ENCODE data around the gene DCXR. TPM values are rescaled to one million over a fixed set of nuclear protein-coding genes. Genes with fewer than 3 reads are reported as not detected.

The DCXR gene
- total RNA-seq, 6 experiments from 2014 or later, result 73.4 to 100 (median 84.8) TPM

DNA sequence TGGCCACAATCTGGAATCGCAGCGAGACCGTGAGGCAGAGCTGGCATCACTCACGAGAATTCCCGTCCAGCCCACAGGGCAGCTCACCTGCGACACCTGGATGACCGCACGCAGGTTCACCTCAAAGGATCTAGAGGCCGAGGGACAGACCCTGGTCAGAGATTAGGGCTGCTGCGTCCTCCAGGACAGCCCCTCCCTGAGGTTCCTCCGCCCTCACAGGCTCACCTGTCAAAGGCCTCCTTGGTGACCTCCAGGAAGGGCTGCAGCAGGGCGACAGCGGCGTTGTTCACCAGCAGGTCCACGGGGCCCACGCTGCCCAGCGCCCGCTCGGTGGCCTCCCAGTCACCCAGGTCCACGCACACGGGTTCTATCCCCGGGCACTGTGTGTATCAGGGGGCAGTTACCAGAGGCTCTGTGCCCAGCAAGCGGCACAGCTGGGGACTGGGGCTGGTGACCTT is 834 bp downstream of the DCXR start:
- H3K36me3 Mint-ChIP-seq (ENCODE audit: low read depth), result peaks cover 6% of the 10 kb centered on the region; the same call in 1 of the 2 replicates
- H3K27ac Mint-ChIP-seq, result no peak overlapping the region
- TF ChIP-seq, protein P1, sequence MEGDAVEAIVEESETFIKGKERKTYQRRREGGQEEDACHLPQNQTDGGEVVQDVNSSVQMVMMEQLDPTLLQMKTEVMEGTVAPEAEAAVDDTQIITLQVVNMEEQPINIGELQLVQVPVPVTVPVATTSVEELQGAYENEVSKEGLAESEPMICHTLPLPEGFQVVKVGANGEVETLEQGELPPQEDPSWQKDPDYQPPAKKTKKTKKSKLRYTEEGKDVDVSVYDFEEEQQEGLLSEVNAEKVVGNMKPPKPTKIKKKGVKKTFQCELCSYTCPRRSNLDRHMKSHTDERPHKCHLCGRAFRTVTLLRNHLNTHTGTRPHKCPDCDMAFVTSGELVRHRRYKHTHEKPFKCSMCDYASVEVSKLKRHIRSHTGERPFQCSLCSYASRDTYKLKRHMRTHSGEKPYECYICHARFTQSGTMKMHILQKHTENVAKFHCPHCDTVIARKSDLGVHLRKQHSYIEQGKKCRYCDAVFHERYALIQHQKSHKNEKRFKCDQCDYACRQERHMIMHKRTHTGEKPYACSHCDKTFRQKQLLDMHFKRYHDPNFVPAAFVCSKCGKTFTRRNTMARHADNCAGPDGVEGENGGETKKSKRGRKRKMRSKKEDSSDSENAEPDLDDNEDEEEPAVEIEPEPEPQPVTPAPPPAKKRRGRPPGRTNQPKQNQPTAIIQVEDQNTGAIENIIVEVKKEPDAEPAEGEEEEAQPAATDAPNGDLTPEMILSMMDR (IDR thresholded peaks at IDR 0.05), result no peak
- no peaks in the 10 kb centered on the region for H3K9me3 Mint-ChIP-seq
- no peaks in the 10 kb centered on the region; the same call in 1 of the 2 replicates for H3K27me3 Mint-ChIP-seq (ENCODE audit: insufficient read depth)
- H3K4me3 Mint-ChIP-seq, result peak overlapping the region; percentile 86
- DNase-seq, result no peak
- H3K4me1 Mint-ChIP-seq (ENCODE audit: low read depth), result peaks cover 16% of the 10 kb centered on the region

DNA sequence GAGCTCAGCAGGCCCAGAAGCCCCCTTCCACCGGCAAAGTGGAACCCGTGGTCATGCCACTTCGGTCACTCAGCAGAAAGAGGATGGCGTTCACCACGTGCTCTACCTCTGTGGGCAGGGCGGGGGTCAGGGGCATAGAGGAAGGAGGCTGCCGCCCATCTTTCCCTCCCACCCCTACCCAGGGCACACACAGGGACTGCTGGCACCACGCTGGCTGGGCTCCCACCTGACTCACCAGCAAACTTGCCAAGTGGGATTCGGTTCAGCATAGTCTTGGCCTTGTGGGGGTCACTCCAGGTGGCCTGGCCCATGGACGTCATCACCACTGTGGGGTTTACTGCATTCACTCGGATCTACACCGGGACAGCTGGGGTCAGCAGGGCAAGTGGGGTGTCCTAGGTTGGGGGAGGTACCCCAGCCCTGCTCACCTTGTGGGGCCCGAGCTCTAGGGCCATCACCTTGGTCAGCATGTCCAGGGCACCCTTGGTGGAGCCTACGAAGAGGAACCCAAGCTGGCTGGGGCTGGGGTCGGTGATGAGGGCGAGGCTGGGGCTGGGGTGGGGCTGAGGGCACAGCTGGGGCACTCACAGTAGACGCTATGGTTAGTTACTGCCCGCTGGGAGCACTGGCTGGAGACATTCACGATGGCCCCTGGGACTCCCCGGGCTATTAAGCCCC is 1.4 kb downstream of the DCXR start:
- Mint-ChIP-seq H3K36me3 (ENCODE audit: low read depth) (peaks cover 6% of the 10 kb centered on the region; the same call in 1 of the 2 replicates), H3K4me3 (peak overlapping the region; percentile 86), H3K27ac (no peak overlapping the region), H3K4me1 (ENCODE audit: low read depth) (peaks cover 10% of the 10 kb centered on the region), H3K27me3 (ENCODE audit: insufficient read depth) (no peaks in the 10 kb centered on the region), H3K9me3 (no peaks in the 10 kb centered on the region)
- TF ChIP-seq, protein P1 (IDR thresholded peaks at IDR 0.05), result no peak
- DNase-seq, result no peak

DNA sequence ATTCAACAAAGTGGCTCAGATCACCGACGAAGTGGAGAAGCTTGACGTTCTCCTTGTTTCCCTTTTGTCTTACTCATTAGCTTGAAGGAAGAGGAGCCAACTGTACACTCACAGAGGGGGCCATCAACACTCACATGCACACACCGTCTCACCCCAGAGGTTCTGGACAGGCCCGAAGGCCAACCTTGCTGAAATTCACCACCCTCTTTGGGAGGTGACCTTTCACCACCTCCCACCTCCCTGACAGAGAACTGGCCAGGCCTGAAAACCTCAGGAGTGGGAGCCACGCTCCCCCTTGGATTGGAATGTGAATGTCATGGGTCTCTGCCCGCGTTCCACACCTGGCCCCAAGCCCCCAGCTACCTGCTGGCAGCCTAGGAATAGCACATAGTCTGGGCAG is 2.0 kb downstream of the DCXR start:
- DNase-seq, result no peak
- H3K4me3 Mint-ChIP-seq, result no peak overlapping the region
- H3K27ac Mint-ChIP-seq, result no peak overlapping the region

DNA sequence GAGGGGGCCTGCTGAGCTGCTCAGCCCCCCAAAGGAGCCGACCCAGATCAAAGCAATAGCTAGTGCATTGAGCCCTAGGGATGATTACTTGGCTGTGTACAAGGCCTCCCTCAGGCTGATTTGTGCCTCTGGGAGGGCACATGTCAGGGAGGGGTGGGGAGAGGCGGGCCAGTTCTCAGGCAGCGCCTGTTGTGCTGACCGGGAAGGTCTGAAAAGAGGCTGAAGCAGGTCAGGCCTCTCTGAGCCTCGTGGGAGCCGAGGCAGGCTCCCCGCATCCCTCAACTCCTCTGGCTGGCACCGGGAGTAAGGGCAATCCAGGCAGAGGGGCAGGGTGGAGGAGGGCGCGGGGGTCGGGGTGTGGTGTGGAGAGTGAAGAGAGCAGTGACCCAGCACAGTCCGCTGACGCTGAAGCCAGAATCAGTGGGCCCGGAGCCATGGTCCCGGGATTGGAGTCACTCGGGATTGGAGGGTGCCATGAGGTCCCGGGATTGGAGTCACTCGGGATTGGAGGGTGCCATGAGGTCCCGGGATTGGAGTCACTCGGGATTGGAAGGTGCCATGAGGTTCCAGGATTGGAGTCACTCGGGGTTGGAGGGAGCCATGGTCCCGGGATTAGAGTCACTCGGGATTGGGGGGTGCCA is 3.0 kb downstream of the DCXR start:
- TF ChIP-seq, protein P1 (IDR thresholded peaks at IDR 0.05), result no peak
- Mint-ChIP-seq H3K4me3 (no peak overlapping the region), H3K27me3 (ENCODE audit: insufficient read depth) (peaks cover 2% of the 10 kb centered on the region; the same call in 1 of the 2 replicates), H3K4me1 (ENCODE audit: low read depth) (peaks cover 7% of the 10 kb centered on the region), H3K27ac (no peak overlapping the region), H3K36me3 (ENCODE audit: low read depth) (peaks cover 6% of the 10 kb centered on the region; the same call in 1 of the 2 replicates), H3K9me3 (no peaks in the 10 kb centered on the region)
- no peak for DNase-seq

More for the DNA sequence above, 2.0 kb downstream of the DCXR start:
- H3K9me3 Mint-ChIP-seq, result no peaks in the 10 kb centered on the region
- H3K27me3 Mint-ChIP-seq (ENCODE audit: insufficient read depth), result no peaks in the 10 kb centered on the region
- H3K4me1 Mint-ChIP-seq (ENCODE audit: low read depth), result peaks cover 7% of the 10 kb centered on the region
- TF ChIP-seq, protein P1 (IDR thresholded peaks at IDR 0.05), result no peak
- H3K36me3 Mint-ChIP-seq (ENCODE audit: low read depth), result peaks cover 6% of the 10 kb centered on the region; the same call in 1 of the 2 replicates

DNA sequence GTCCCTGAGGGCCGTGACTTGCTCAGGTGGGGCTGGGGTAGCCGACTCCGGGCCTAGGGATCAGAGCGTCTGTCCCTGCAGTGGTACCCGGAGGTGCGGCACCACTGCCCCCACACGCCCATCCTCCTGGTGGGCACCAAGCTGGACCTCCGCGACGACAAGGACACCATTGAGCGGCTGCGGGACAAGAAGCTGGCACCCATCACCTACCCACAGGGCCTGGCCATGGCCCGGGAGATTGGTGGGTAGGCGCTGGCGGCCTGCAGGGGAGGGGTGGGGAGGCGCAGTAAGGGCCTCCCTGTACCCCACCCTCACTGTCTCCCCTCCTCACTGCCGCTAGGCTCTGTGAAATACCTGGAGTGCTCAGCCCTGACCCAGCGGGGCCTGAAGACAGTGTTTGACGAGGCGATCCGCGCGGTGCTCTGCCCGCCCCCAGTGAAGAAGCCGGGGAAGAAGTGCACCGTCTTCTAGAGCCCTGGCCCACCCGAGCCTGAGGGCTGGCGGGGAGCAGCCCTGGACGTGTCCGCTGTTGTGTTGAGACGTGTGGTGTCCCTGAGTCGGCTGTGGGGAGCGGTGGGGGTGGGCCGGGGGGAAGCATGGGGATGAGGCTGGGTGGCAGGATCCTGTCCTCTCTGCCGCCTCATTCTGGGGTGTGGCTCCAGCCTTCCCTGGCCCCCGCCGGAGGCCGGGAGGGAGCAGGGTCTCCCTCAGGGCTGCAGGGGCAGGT is 4.0 kb downstream of the DCXR start:
- Mint-ChIP-seq H3K36me3 (ENCODE audit: low read depth) (peaks cover 6% of the 10 kb centered on the region; the same call in 1 of the 2 replicates), H3K27me3 (ENCODE audit: insufficient read depth) (peaks cover 4% of the 10 kb centered on the region; the same call in 1 of the 2 replicates), H3K4me1 (ENCODE audit: low read depth) (peaks cover 7% of the 10 kb centered on the region), H3K4me3 (no peak overlapping the region), H3K27ac (no peak overlapping the region), H3K9me3 (no peaks in the 10 kb centered on the region)
- no peak for DNase-seq
- TF ChIP-seq, protein P1 (IDR thresholded peaks at IDR 0.05), result no peak
